GDM1 (cell line): ENCODE data around the gene ABCF2.
A peak's percentile ranks its signal among the peaks of the same experiment; 100 is the strongest.

Experiments used
- DNase-seq: peaks from one replicate; lab custom pipeline; 2025; lab: John Stamatoyannopoulos, UW

The ABCF2 gene

GRCh38 chr7:151242159-151243044, 15.4 kb upstream of the ABCF2 start:
- no peak for DNase-seq

DNA sequence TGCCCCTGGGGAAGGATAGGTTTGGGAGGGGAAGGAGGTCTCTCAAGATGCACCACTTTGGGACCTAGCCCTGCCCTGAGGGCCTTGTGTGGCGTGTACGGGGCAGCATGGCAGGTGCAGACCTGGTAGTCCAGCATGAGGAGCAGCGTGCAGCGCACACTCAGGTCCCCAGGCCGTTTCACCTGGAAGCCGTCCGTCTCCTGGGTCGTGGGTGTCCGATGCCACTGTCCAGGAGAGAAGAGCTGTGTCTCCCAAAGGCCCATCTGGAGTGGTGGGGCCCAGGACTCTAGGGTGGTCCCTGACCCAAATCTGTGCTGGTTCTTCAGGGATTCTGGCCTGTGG, 14.7 kb upstream of the ABCF2 start:
- no peak for DNase-seq

DNA sequence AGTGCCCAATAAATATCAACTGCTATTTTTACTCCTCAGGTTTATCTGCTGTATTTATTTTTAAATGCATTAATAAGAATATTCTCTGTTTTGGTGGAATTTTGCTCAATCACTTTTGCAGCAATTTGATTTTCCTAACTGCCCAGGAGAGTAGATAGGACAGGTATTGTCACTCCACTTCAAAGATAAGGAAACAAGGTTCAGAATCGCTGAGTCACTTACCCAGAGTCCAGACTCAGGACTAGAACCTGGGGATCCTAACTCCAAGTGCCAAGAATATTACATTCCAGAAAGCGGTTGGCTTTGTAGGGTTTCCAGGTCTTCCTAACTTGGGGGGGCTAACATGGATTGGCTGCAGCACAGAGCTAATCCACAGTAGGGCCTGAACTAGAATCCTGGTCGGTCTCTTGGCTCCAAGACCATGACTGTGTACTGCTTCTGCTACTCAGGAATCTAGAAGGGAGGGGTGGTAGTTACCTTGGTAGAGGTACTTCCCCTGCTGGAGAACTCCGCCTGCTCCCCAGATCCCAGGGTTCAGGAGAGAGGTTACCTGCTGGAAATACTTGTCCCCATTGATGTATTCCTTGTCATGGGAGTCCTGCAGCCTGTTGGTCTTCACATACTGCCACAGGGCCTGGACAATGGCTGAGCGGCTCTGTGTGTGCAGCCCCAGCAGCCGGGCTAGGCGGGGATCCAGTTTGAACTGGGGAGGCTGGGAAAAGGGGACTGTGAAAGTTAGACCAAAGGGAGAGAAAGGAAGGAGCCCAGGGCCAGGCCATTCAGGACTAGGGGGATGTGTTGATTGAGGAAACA, 14.1 kb upstream of the ABCF2 start:
- DNase-seq = no peak

DNA sequence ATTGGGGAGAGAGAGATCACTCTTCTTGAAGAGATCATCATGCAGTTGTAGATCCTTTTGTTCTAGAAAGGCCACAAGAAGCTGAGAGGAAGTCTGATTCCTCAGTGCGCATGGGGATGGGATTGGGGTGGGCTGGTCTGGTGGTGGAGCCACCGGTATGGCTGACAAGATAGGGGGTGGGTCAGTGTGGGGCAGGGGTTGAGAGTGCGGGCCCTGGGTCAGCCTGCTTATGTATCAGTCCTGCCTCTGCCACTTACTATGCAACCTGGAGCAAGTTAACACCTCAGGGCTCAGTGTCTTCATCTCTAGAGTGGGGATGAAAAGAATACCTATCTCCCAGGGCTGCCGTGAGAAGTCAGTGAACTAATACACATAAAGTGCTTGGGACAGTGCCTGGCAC, 13.5 kb upstream of the ABCF2 start:
- DNase-seq = no peak

- DNase-seq = no peak
Observed at GRCh38 chr7:151239837-151240459, 12.9 kb upstream of the ABCF2 start.

DNA sequence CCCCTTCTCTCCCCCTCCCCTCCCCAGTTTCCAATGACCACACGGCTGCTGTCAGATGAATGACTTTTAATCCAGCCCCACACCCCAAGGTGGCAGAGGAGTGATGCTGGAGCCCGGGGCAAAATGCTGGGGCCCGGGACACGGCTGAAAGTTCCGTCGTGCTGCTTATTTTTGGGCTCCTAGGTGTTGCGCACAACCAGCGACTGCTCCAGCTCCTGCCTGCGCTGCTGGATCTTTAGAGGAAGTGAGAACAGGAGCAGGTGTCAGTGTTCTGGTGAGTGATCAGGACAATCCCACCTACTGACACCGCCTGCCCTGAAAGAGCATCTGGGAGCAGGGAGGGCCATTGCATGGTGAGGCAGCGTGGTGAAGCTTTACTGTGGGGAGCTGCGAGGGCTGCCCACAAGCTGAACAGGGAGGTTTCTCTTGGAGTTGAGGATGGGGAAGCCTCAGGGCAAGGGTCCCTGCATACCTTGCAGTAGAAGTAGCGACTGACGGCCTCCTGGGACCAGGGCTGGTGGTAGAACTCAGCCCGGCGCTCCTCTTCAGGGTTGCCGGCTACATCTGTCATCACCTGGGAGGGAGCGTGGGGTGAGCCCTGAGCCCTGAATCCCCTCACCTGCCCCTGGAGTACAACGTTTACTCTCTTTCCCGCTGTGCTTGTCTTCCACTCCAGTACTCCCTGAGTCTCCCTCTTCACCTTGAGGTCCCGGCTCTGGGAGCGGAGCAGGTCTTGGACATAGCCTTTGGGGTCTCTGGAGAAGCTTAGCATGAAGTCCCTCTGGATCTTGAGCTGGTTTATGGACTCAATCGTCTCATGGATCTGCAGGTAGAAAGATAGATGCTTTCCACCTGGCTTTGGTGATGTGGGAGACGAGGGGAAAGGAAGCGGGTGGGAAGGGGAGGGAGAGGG, 12.2 kb upstream of the ABCF2 start:
- no peak for DNase-seq

DNA sequence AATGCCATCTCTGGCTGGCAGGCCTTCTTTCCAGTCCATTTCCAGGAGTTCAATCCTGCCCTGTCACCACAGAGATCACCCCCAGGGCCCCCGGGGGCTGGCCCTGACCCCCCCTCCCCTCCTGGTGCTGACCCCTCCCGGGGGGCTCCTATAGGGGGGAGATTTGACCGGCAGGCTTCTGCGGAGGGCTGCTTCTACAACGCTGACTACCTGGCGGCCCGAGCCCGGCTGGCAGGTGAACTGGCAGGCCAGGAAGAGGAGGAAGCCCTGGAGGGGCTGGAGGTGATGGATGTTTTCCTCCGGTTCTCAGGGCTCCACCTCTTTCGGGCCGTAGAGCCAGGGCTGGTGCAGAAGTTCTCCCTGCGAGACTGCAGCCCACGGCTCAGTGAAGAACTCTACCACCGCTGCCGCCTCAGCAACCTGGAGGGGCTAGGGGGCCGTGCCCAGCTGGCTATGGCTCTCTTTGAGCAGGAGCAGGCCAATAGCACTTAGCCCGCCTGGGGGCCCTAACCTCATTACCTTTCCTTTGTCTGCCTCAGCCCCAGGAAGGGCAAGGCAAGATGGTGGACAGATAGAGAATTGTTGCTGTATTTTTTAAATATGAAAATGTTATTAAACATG, 11.3 kb upstream of the ABCF2 start:
- DNase-seq = no peak

- no peak for DNase-seq
Observed at GRCh38 chr7:151237244-151238189, 10.5 kb upstream of the ABCF2 start.

- DNase-seq = no peak
Observed at GRCh38 chr7:151236406-151236805, 9.4 kb upstream of the ABCF2 start.

- no peak for DNase-seq
Observed at GRCh38 chr7:151235091-151235787, 8.2 kb upstream of the ABCF2 start.

GRCh38 chr7:151233804-151234203, 6.8 kb upstream of the ABCF2 start:
- DNase-seq = no peak

- DNase-seq = peak; percentile 66
Observed at GRCh38 chr7:151232917-151233701, 6.1 kb upstream of the ABCF2 start.

- peak; percentile 88 for DNase-seq
Observed at GRCh38 chr7:151232091-151232916, 5.3 kb upstream of the ABCF2 start, which contains the start of gene CHPF2. CHPF2 (plus strand) TSS chr7:151232483; CDS start chr7:151234012, 1,529 bp downstream.

DNA sequence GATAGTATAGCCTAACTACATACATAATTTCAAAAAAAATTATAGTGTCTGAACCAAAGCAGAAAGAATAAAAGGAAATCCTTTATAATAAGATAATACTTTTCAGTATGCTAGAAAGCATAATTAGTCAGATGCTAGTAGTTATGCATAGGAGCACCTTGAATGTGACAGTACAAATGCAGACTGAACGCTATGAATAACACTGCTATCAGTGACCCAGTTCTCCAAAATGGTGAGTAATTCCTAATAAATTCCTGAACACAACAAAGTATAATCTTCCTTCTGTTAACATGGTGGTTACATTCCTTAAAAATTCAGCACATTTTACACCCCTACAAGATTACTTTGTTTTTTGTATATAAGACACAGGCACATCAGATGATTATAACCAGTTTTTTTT, 4.1 kb upstream of the ABCF2 start:
- DNase-seq = no peak

- DNase-seq = no peak
Observed at GRCh38 chr7:151229249-151229648, 2.2 kb upstream of the ABCF2 start.

DNA sequence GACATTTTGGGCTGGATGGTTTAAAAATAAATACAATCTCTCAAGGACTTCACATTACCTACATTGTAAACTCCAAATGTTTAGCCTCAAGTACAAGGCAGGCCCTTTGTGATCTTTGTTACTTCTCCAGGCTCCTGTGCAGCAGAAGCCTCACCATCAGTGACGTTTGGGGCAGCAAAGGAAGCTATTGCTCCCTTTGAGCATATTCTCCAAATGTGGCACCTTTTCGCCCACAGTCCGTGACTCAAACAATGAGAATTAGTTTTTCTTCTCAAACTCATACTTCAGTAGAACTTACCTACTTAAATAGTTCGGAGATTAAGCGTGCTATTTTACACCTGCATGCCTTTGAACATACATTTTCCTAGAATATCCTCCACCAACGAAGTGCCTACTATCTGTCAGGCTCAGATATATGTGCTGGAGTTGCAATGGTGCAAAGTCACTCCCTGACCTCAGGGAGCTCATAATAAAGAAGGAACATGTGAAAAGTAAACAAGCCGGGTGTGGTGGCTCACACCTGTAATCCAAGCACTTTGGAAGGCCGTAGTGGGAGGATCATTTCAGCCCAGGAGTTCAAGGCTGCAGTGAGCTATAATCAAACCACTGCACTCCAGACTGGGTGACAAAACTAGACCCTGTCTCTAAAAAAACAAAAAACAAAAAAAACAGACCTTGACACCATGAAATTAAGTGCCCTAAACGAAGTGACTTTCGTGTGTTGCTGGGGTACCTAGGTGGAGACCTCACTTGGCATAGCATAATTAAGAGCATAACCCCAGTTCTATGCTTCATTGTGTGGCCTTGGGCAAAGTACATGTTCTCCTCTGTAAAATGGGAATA, 1.2 kb upstream of the ABCF2 start:
- DNase-seq = no peak

GRCh38 chr7:151226560-151226874, 488 bp downstream of the ABCF2 start:
- no peak for DNase-seq
